Nephron progenitor cell (in vitro differentiated cells): ENCODE data around the gene TAF5.

ENCODE experiments used
- DNase-seq: peaks from one replicate; pipeline ENCODE4 v3.0.0; 2021
- H3K27ac Mint-ChIP-seq: 2 replicates; pipeline ENCODE4 v1.8.0; 2021; ENCODE audit warnings: mild to moderate bottlenecking, moderate library complexity, mixed read lengths
- H3K27me3 Mint-ChIP-seq: 2 replicates; pipeline ENCODE4 v1.8.0; 2021; ENCODE audit warnings: mild to moderate bottlenecking, low read depth, mixed read lengths; ENCODE audit not compliant: poor library complexity
- H3K36me3 Mint-ChIP-seq: 2 replicates; pipeline ENCODE4 v1.8.0; 2021; ENCODE audit warnings: low read depth, mixed read lengths
- H3K4me1 Mint-ChIP-seq: 2 replicates; pipeline ENCODE4 v1.8.0; 2021; ENCODE audit warnings: mixed read lengths
- H3K4me3 Mint-ChIP-seq: 2 replicates; pipeline ENCODE4 v1.8.0; 2021; ENCODE audit warnings: mild to moderate bottlenecking, moderate library complexity, mixed read lengths
- H3K9me3 Mint-ChIP-seq: 2 replicates; pipeline ENCODE4 v1.8.0; 2021; ENCODE audit warnings: mild to moderate bottlenecking, moderate library complexity, mixed read lengths
- CTCF ChIP-seq: fragments of 200-600 bp; sonication (generic); IDR thresholded peaks from 2 replicates; pipeline ENCODE4 v1.5.0; 2021; ENCODE audit warnings: antibody characterized with exemption

Gene TAF5

GRCh38 chr10:103373544-103373943 lies 5.8 kb downstream of the TAF5 start:
- no peak for DNase-seq
- H3K9me3 Mint-ChIP-seq, result no peaks in the 10 kb centered on the region
- H3K4me3 Mint-ChIP-seq, result no peak overlapping the region
- H3K4me1 Mint-ChIP-seq, result peaks cover 8% of the 10 kb centered on the region
- peaks cover 25% of the 10 kb centered on the region for H3K36me3 Mint-ChIP-seq
- H3K27me3 Mint-ChIP-seq, result no peaks in the 10 kb centered on the region
- no peak for TF ChIP-seq CTCF
- H3K27ac Mint-ChIP-seq, result peak overlapping the region; percentile 27

GRCh38 chr10:103374263-103374662 lies 6.5 kb downstream of the TAF5 start:
- Mint-ChIP-seq H3K4me1 (peaks cover 5% of the 10 kb centered on the region), H3K9me3 (no peaks in the 10 kb centered on the region), H3K27me3 (no peaks in the 10 kb centered on the region), H3K4me3 (no peak overlapping the region), H3K36me3 (peaks cover 28% of the 10 kb centered on the region), H3K27ac (no peak overlapping the region)
- no peak for TF ChIP-seq CTCF
- no peak for DNase-seq

- Mint-ChIP-seq H3K36me3 (peaks cover 51% of the 10 kb centered on the region), H3K9me3 (no peaks in the 10 kb centered on the region), H3K4me1 (no peaks in the 10 kb centered on the region), H3K27me3 (no peaks in the 10 kb centered on the region), H3K4me3 (no peak overlapping the region), H3K27ac (no peak overlapping the region)
- no peak for TF ChIP-seq CTCF
- DNase-seq, result no peak
Measured at GRCh38 chr10:103382769-103383168, 15.0 kb downstream of the TAF5 start.

GRCh38 chr10:103394180-103394579 lies 26.4 kb downstream of the TAF5 start:
- peaks cover 5% of the 10 kb centered on the region for H3K27me3 Mint-ChIP-seq
- DNase-seq, result no peak
- TF ChIP-seq CTCF, result no peak
- peak overlapping the region; percentile 22 for H3K27ac Mint-ChIP-seq
- peaks cover 53% of the 10 kb centered on the region for H3K4me1 Mint-ChIP-seq
- peaks cover 46% of the 10 kb centered on the region for H3K36me3 Mint-ChIP-seq
- no peaks in the 10 kb centered on the region for H3K9me3 Mint-ChIP-seq
- H3K4me3 Mint-ChIP-seq, result peak overlapping the region; percentile 100

GRCh38 chr10:103395754-103396066 lies 27.9 kb downstream of the TAF5 start:
- DNase-seq, result peak; percentile 27
- Mint-ChIP-seq H3K27me3 (peaks cover 5% of the 10 kb centered on the region), H3K36me3 (peaks cover 53% of the 10 kb centered on the region), H3K4me3 (peak overlapping the region; percentile 100), H3K27ac (peak overlapping the region; percentile 99), H3K4me1 (peaks cover 57% of the 10 kb centered on the region), H3K9me3 (no peaks in the 10 kb centered on the region)
- TF ChIP-seq CTCF, result no peak

- TF ChIP-seq CTCF, result no peak
- Mint-ChIP-seq H3K4me3 (peak within 1 kb of the TSS; percentile 100), H3K4me1 (peaks cover 57% of the 10 kb centered on the region), H3K27ac (peak within 1 kb of the TSS; percentile 99), H3K36me3 (peaks cover 53% of the 10 kb centered on the region), H3K27me3 (peaks cover 5% of the 10 kb centered on the region), H3K9me3 (no peaks in the 10 kb centered on the region)
- peak; percentile 95 for DNase-seq
Measured at GRCh38 chr10:103396067-103396788, 28.5 kb downstream of the TAF5 start, which contains the start of the genes ATP5MK and PDCD11. ATP5MK (minus strand) TSS chr10:103396475; CDS start chr10:103392457, 4,018 bp downstream. PDCD11 (plus strand) TSS chr10:103396626; CDS start chr10:103398427, 1,801 bp downstream.
